ENCODE results near the gene STUM. TPM values are rescaled to one million over a fixed set of nuclear protein-coding genes. Genes with fewer than 3 reads are reported as not detected.
"Not testable (repeated sequence)": the region's sequence is repeated elsewhere in the genome, so short reads cannot be mapped to it uniquely, and the experiment has no call there.

STUM gene
- polyA plus RNA-seq, 1 experiment, result not detected

DNA sequence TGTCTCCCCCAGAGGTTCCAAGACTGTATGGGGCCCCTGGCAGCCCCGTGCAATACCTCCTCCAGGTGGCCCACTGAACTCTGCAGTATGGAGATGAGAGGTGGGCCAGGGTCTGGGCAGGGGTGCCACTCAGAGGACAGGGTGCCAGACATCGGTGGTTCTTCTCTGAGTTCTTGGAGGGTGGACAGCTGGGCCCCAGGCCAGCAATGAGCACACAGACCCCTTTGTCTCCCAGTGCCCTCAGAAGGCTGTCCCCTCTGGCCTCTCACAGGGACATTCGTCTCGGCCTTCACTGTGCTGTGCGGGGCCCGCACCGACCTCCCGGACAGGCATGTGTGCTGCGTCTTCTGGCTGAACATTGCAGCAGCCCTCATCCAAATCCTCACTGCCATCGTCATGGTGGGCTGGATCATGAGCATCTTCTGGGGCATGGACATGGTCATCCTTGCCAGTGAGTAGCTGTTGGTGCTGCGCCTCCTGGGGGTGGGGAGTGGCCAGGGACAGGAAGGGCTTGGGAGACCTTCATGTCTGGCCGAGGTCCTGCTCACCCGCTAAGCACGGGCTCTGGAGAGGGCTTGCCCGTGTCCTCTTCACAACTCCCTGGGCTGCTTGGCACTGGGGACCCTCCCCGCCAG, 48.1 kb downstream of the STUM start:
- CTCF ChIA-PET, result interaction anchor here (0.7 kb wide), 1 partner anchor 471 kb away, joined by 3 read pairs; no protein-coding TSS in a partner anchor

DNA sequence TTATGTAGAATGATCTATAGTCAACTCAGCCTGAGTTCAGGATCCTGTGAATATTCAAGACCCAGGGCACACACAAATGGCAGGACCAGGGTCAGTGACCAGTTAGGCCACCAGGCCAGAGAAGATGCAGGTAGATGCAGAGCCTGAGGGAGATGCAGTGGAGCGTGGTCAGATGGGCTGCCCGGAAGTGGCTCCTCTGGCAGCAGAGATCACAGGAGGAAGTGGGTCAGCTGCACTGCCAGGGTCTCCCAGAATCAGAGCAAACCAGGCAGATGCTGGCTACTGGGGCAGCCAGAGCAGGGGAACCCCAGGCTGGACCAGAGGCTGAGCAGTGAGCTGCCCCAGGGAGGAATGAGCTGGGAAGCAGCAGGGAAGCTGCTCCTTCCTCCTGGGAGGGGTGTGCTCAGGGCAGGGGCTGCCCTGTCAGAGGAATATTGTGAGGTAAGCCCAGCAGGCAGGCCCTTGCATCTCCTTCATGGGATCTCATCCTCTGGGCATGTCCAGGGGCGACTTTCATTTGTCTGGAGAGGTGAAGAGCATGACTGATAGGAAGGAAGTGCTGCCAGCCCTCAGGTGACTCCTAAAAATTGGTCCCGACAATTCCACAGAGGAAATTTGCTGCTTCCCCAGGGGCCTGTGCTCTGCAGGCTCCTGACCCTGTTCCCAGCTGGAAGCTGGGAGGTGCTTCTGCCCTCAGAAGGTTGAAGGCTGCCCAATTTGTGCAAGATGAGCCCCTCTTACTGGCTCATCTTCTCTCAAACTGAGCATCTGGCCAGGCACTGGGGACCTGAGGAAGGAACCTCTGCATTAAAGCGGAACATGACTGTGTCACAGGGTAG, 49.3 kb downstream of the STUM start:
- Histone ChIP-seq H3K9me3 (ENCODE audit: control insufficient read depth, insufficient read depth, low read length) (no peaks in the 10 kb centered on the region), H3K4me3 (ENCODE audit: low read depth, low read length) (no peak overlapping the region), H3K27ac (ENCODE audit: low read depth, low read length) (no peak overlapping the region), H3K27me3 (ENCODE audit: control insufficient read depth, insufficient read depth, low read length) (peaks cover 14% of the 10 kb centered on the region)
- TF ChIP-seq, protein P1, sequence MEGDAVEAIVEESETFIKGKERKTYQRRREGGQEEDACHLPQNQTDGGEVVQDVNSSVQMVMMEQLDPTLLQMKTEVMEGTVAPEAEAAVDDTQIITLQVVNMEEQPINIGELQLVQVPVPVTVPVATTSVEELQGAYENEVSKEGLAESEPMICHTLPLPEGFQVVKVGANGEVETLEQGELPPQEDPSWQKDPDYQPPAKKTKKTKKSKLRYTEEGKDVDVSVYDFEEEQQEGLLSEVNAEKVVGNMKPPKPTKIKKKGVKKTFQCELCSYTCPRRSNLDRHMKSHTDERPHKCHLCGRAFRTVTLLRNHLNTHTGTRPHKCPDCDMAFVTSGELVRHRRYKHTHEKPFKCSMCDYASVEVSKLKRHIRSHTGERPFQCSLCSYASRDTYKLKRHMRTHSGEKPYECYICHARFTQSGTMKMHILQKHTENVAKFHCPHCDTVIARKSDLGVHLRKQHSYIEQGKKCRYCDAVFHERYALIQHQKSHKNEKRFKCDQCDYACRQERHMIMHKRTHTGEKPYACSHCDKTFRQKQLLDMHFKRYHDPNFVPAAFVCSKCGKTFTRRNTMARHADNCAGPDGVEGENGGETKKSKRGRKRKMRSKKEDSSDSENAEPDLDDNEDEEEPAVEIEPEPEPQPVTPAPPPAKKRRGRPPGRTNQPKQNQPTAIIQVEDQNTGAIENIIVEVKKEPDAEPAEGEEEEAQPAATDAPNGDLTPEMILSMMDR (IDR thresholded peaks at IDR 0.05; ENCODE audit: low read depth, low read length), result no peak
- ChIA-PET POLR2A (no interaction called here), CTCF (interaction anchor here (0.7 kb wide), 1 partner anchor 472 kb away, joined by 3 read pairs; no protein-coding TSS in a partner anchor)
- DNase-seq (ENCODE audit: low read depth, low spot score), result no peak

More for the DNA sequence above, 48.1 kb downstream of the STUM start:
- Histone ChIP-seq H3K4me3 (ENCODE audit: low read depth, low read length) (no peak overlapping the region), H3K27me3 (ENCODE audit: control insufficient read depth, insufficient read depth, low read length) (peaks cover 14% of the 10 kb centered on the region), H3K9me3 (ENCODE audit: control insufficient read depth, insufficient read depth, low read length) (no peaks in the 10 kb centered on the region), H3K27ac (ENCODE audit: low read depth, low read length) (no peak overlapping the region)
- DNase-seq (ENCODE audit: low read depth, low spot score), result no peak
- TF ChIP-seq, protein P1 (IDR thresholded peaks at IDR 0.05; ENCODE audit: low read depth, low read length), result no peak
- POLR2A ChIA-PET, result no interaction called here

DNA sequence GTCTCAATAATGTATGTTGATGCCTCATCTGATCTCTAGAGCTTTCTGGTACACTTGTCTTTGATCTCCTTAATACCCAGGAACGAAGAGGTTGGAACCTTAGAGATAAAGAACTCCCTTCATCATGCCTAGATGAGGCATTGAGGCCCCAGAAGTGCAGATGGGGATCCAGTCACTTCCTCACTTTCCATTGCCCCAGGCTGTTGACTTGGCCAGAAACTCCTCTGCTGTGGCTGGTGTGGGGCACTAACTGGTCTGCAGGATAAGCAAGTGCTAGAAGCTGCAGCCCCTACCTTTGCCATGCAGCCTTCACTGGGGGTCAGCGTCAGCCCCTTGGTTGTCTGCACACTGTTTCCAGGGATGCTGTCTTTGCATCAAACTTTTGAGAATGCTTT, 49.9 kb downstream of the STUM start:
- CTCF ChIA-PET, result no interaction called here
- Histone ChIP-seq H3K4me3 (ENCODE audit: low read depth, low read length) (no peak overlapping the region), H3K27me3 (ENCODE audit: control insufficient read depth, insufficient read depth, low read length) (peaks cover 12% of the 10 kb centered on the region), H3K9me3 (ENCODE audit: control insufficient read depth, insufficient read depth, low read length) (no peaks in the 10 kb centered on the region), H3K27ac (ENCODE audit: low read depth, low read length) (no peak overlapping the region)
- POLR2A ChIA-PET, result no interaction called here
- no peak for DNase-seq (ENCODE audit: low read depth, low spot score)
- TF ChIP-seq, protein P1 (IDR thresholded peaks at IDR 0.05; ENCODE audit: low read depth, low read length), result no peak

DNA sequence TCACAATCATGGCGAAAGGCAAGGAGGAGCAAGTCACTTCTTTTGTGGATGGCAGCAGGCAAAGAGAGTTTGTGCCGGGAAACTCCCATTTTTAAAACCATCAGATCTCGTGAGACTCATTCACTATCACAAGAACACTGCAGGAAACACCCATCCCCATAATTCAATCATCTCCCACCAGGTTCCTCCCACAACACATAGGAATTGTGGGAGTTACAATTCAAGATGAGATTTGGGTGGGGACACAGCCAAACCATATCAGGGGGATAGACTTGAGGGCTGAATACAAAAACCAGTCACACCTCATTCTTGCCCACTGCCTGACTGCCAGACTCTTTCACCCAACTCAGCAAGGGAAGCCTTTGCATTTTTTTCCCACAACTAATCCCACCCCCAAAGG, 50.4 kb downstream of the STUM start:
- H3K4me3 ChIP-seq (ENCODE audit: low read depth, low read length); H3K9me3 ChIP-seq (ENCODE audit: control insufficient read depth, insufficient read depth, low read length); H3K27ac ChIP-seq (ENCODE audit: low read depth, low read length); DNase-seq (ENCODE audit: low read depth, low spot score); CTCF ChIA-PET; POLR2A ChIA-PET: not testable (repeated sequence)
- H3K27me3 ChIP-seq (ENCODE audit: control insufficient read depth, insufficient read depth, low read length), result peaks cover 15% of the 10 kb centered on the region

DNA sequence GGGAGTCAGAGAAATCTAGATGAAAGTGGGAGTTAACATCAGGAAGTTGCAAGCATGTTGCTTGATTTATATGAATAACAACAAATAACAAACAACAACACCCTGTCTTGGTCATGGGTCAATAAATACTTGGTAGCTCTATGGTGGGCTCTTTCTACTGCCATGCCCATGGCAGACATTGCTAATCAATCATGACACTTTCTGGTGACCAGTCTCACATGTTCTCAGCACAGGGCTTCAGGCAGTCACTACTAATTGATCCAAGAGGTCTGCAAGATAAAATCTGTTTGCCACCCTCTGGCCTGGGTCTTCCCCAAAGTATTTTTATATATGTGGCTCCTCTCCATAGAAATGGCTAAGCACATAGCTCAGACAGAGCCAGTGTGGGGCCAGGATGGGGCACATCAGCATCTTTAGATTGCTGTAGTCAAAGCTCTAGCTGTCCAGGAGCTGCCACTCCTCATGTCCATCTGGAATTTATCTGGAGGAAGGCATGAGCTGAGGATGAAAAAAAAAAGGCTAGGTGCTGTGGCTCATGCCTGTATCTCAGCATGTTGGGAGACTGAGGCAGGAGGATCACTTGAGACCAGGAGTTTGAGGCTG, 51.2 kb downstream of the STUM start:
- no peak for DNase-seq (ENCODE audit: low read depth, low spot score)
- TF ChIP-seq, protein P1 (IDR thresholded peaks at IDR 0.05; ENCODE audit: low read depth, low read length), result no peak
- Histone ChIP-seq H3K4me3 (ENCODE audit: low read depth, low read length) (no peak overlapping the region), H3K27ac (ENCODE audit: low read depth, low read length) (no peak overlapping the region), H3K9me3 (ENCODE audit: control insufficient read depth, insufficient read depth, low read length) (no peaks in the 10 kb centered on the region), H3K27me3 (ENCODE audit: control insufficient read depth, insufficient read depth, low read length) (peaks cover 19% of the 10 kb centered on the region)
- POLR2A ChIA-PET, result no interaction called here
- CTCF ChIA-PET, result interaction anchor here (0.6 kb wide), 1 partner anchor 248 kb away, joined by 4 read pairs; no protein-coding TSS in a partner anchor

Measured in AG04450 (cell line).